ENCODE data around the gene RBM12. TPM values are rescaled to one million over a fixed set of nuclear protein-coding genes. Genes with fewer than 3 reads are reported as not detected.
"Not testable (repeated sequence)": the region's sequence is repeated elsewhere in the genome, so short reads cannot be mapped to it uniquely, and the experiment has no call there.

RBM12 gene, protein sequence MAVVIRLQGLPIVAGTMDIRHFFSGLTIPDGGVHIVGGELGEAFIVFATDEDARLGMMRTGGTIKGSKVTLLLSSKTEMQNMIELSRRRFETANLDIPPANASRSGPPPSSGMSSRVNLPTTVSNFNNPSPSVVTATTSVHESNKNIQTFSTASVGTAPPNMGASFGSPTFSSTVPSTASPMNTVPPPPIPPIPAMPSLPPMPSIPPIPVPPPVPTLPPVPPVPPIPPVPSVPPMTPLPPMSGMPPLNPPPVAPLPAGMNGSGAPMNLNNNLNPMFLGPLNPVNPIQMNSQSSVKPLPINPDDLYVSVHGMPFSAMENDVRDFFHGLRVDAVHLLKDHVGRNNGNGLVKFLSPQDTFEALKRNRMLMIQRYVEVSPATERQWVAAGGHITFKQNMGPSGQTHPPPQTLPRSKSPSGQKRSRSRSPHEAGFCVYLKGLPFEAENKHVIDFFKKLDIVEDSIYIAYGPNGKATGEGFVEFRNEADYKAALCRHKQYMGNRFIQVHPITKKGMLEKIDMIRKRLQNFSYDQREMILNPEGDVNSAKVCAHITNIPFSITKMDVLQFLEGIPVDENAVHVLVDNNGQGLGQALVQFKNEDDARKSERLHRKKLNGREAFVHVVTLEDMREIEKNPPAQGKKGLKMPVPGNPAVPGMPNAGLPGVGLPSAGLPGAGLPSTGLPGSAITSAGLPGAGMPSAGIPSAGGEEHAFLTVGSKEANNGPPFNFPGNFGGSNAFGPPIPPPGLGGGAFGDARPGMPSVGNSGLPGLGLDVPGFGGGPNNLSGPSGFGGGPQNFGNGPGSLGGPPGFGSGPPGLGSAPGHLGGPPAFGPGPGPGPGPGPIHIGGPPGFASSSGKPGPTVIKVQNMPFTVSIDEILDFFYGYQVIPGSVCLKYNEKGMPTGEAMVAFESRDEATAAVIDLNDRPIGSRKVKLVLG
- 10 to 100 TPM; 68.3 to 72.5 (median 70.6) TPM for total RNA-seq
- long read RNA-seq, donor 1, full-length matches to known transcripts = 16 of 22 reads
- long read RNA-seq, donor 1, partial matches to known transcripts = 0 of 22 reads
- long read RNA-seq, donor 1, other reads (novel, unspliced or antisense) = 6 of 22 reads
- long read RNA-seq, donor 2, full-length matches to known transcripts = 1 of 4 reads
- long read RNA-seq, donor 2, partial matches to known transcripts = 0 of 4 reads
- long read RNA-seq, donor 2, other reads (novel, unspliced or antisense) = 3 of 4 reads

DNA sequence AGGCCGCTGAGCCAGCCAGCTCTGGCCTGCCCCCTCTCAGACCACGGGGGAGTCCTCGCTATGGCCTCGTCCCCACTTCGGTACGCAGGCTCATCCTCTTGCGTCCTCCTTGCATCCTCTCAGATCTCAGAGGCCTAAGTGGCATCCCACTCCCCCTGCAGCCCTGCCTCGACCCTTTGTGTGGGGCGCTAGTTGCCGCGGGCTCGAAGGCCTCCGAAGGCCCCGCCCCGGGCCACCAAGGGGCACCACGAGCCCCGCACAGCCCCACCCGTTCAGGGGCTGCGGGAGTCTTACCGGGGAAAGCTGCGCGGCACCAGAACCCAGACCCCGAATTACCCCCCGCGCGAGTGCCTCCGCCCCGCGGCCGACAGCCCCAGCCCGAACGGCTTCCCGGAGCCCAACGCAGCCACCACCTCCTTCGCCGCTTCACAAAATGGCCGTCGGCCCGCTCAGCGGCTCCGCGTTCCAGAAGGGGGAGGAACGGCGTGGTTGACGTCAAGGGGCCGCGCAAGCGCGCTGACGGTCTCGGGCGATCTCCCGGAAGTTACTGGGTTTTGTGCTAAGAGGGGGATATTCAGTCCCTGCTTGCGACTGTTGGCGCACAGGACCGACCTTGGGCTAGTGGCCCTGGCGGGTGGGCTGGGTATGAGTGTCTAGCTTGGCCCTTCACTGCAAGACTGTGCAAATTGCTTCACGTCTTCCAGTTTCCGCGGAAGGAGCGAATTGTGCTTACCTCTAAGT lies at the start of gene RBM12, which contains the start of gene CPNE1:
Gene RBM12 (minus strand): TSS at position 435 of the 741 bp plus-strand sequence. CDS start 9,578 bp downstream, outside the sequence.
Gene CPNE1 (minus strand): TSS at position 435 of the 741 bp plus-strand sequence. CDS start 31,977 bp downstream, outside the sequence.
- H3K36me3 ChIP-seq (ENCODE audit: low read depth) = no peaks in the 10 kb centered on the region

DNA sequence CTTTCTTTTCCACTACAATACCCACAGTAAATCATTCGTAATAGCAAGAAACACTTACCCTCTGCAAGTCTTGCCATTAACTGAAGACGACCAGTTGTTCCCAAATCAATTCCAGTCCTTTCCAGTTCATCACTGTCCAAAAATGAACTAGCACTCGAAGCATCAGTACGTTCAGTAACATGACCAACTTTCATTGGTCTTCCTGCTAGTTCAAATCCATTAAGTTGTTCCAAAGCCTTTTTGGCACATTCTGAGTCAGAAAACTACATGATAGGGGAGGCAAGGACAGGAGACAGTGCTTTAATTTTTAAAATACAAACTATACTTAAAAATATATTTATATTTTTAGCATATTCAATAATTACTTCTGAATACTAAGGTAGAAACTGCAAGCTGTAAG lies 49.4 kb upstream of the RBM12 start:
- Histone ChIP-seq H3K4me3 (no peak overlapping the region), H3K36me3 (ENCODE audit: low read depth) (peaks cover 46% of the 10 kb centered on the region), H3K9me3 (no peaks in the 10 kb centered on the region), H3K4me1 (ENCODE audit: low read depth) (no peaks in the 10 kb centered on the region)
- intact Hi-C loops (cut with DNase I, micrococcal nuclease) = no loop called here
- TF ChIP-seq, protein P1, sequence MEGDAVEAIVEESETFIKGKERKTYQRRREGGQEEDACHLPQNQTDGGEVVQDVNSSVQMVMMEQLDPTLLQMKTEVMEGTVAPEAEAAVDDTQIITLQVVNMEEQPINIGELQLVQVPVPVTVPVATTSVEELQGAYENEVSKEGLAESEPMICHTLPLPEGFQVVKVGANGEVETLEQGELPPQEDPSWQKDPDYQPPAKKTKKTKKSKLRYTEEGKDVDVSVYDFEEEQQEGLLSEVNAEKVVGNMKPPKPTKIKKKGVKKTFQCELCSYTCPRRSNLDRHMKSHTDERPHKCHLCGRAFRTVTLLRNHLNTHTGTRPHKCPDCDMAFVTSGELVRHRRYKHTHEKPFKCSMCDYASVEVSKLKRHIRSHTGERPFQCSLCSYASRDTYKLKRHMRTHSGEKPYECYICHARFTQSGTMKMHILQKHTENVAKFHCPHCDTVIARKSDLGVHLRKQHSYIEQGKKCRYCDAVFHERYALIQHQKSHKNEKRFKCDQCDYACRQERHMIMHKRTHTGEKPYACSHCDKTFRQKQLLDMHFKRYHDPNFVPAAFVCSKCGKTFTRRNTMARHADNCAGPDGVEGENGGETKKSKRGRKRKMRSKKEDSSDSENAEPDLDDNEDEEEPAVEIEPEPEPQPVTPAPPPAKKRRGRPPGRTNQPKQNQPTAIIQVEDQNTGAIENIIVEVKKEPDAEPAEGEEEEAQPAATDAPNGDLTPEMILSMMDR (IDR thresholded peaks at IDR 0.05) = no peak
- DNase-seq (no peak), ATAC-seq (no peak)

More for the DNA sequence above, at the start of gene RBM12, which contains the start of gene CPNE1:
- intact Hi-C loops (cut with DNase I, micrococcal nuclease) = no loop called here
- peak; percentile 89 to 95 (median 95) for DNase-seq
- H3K4me3 ChIP-seq = peak within 1 kb of the TSS; percentile 51
- TF ChIP-seq, protein P1 (IDR thresholded peaks at IDR 0.05) = no peak
- peaks cover 21% of the 10 kb centered on the region for H3K4me1 ChIP-seq (ENCODE audit: low read depth)
- no peaks in the 10 kb centered on the region for H3K9me3 ChIP-seq
- peak; percentile 96 for ATAC-seq

DNA sequence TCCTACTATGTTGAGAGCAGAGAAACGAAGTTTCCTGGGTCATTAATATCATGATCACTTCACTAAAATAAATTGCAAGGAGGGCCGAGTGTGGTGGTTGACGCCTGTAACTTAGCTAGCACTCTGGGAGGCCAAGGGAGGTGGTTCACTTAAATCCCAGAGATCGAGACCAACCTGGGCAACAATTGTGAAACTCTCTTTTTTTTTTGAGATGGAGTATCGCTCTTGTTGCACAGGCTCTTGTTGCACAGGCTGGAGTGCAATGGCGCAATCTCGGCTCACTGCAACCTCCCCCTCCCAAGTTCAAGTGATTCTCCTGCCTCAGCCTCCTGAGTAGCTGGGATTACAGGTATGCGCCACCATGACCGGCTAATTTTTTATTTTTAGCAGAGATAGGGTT lies 48.4 kb upstream of the RBM12 start:
- DNase-seq; H3K4me1 ChIP-seq (ENCODE audit: low read depth); H3K9me3 ChIP-seq; intact Hi-C loops (cut with DNase I, micrococcal nuclease); ATAC-seq; H3K4me3 ChIP-seq: not testable (repeated sequence)
- peaks cover 45% of the 10 kb centered on the region for H3K36me3 ChIP-seq (ENCODE audit: low read depth)

DNA sequence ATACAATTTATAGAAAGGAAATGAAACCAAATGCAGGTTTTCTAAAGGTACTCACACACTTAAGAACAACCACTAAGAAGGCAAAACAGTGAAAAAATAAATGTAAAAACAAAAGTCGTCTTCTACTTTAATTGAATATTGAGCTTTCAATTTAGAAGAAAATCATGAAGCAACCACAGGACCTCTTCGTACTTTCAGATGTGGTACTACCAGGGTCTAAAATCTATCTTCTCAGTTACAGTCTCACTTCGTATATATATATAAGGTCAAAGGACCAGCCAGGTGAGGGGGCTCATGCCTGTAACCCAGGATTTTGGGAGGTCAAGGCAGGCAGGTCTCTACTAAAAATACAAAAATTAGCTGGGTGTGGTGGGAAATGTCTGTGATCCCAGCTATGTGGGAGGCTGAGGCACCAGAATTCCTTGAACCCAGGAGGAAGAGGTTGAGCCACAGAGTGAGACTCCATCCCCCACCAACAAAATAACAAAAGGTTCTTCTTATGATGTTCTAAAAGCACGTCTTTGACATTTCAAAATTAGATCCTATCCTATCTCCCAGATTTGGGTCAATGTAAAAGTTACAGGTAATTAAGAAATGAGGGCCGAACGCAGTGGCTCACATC lies 47.0 kb upstream of the RBM12 start:
- TF ChIP-seq, protein P1 (IDR thresholded peaks at IDR 0.05) = no peak
- DNase-seq (no peak), ATAC-seq (no peak)
- Histone ChIP-seq H3K4me3 (no peak overlapping the region), H3K4me1 (ENCODE audit: low read depth) (no peaks in the 10 kb centered on the region), H3K36me3 (ENCODE audit: low read depth) (peaks cover 37% of the 10 kb centered on the region), H3K9me3 (no peaks in the 10 kb centered on the region)
- intact Hi-C loops (cut with DNase I, micrococcal nuclease) = no loop called here

DNA sequence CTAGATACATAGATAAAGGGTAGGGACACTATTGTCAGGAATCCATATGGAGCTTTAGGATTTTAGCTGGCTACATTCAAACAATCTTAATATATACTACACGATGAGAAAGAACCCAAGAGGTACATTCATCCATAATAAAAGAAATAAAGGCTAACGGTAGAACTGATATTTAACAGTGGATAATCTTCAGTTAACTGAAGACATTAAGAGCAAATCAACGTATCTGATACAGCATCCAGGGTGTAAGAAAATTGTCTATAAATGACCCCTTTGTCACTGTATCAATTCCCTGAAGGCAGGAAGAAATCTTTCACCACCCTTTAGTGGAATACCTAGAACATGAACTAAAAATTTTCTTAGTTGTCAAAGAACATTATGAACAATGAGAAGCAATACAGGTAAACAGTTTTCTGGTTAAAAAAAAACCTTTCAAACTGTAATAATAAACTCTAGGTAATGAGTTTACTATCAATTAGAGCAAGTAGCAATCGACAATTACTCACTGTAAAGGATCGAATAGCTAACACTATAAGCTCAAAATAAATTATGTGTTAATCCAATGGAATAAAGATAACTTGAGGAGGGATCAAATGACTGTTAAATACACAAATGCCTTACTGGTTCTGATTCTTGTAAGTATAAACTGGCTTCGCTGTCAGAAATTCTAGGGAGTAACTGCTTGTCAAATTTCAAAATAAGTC lies 46.3 kb upstream of the RBM12 start:
- H3K36me3 ChIP-seq (ENCODE audit: low read depth) = peaks cover 33% of the 10 kb centered on the region
- no peak for DNase-seq
- no peaks in the 10 kb centered on the region for H3K4me1 ChIP-seq (ENCODE audit: low read depth)
- no peak for ATAC-seq
- H3K4me3 ChIP-seq = no peak overlapping the region
- intact Hi-C loops (cut with DNase I, micrococcal nuclease) = no loop called here
- H3K9me3 ChIP-seq = no peaks in the 10 kb centered on the region
- TF ChIP-seq, protein P1 (IDR thresholded peaks at IDR 0.05) = no peak

Data from mucosa of descending colon (tissue), 3 donors.